Measurements from ENCODE around the gene FGA. TPM values are rescaled to one million over a fixed set of nuclear protein-coding genes. Genes with fewer than 3 reads are reported as not detected.

Gene FGA
- total RNA-seq, 1 experiment from 2014 or later: 3.9 TPM

DNA sequence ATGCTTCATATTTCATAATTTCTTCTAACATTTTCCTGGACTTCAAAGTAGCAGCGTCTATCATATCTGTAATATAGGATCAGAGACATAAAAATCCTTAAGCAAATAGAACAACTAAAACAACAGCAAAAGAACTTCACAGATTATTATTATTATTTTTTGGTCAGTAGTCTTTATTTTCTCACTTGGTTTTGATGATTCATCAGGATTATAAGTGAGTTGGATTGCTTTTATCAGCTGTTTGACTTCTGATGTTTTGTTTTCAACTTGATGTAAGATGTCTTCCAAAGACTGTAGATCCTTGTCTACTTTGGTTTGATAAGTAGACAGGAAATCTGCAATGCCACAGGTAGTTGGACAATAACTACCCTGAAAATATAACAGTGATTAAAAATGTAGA lies 21.3 kb upstream of the FGA start:
- Histone ChIP-seq H2AFZ (ENCODE audit: low read depth, low read length, poor library complexity, severe bottlenecking) (no peak overlapping the region), H3K27ac (ENCODE audit: low read depth, low read length) (no peak overlapping the region), H4K20me1 (ENCODE audit: insufficient read depth) (no peaks in the 10 kb centered on the region), H3K9me3 (ENCODE audit: control insufficient read depth in 1 of 2, insufficient read depth in 1 of 2, low read depth in 1 of 2, low read length in 2 of 2) (no peaks in the 10 kb centered on the region), H3K79me2 (ENCODE audit: insufficient read depth, low read length) (no peaks in the 10 kb centered on the region), H3K4me3 (replicated peaks in 1 of 2; ENCODE audit: low read depth in 1 of 2, low read length in 2 of 2) (no peak overlapping the region), H3K4me2 (ENCODE audit: low read length) (no peak overlapping the region), H3K9ac (ENCODE audit: low read length) (no peak overlapping the region), H3K36me3 (ENCODE audit: control insufficient read depth in 1 of 2, insufficient read depth in 2 of 2, low read length in 2 of 2) (no peaks in the 10 kb centered on the region), H3K27me3 (ENCODE audit: insufficient read depth, low read length) (no peaks in the 10 kb centered on the region), H3K4me1 (ENCODE audit: control insufficient read depth in 1 of 2, insufficient read depth in 2 of 2, low read length in 2 of 2) (no peaks in the 10 kb centered on the region), H3K9me2 (ENCODE audit: insufficient read depth) (no peaks in the 10 kb centered on the region)
- no peak for TF ChIP-seq TCF7L2 (IDR thresholded peaks at IDR 0.05; ENCODE audit: borderline replicate concordance, extremely low read depth, insufficient read depth, insufficient read length)
- no peak for TF ChIP-seq FOSL1 (IDR thresholded peaks at IDR 0.05; ENCODE audit: low read depth)
- TF ChIP-seq ELF1 (IDR thresholded peaks at IDR 0.05; ENCODE audit: borderline replicate concordance, low read depth): no peak
- TF ChIP-seq, protein P1, sequence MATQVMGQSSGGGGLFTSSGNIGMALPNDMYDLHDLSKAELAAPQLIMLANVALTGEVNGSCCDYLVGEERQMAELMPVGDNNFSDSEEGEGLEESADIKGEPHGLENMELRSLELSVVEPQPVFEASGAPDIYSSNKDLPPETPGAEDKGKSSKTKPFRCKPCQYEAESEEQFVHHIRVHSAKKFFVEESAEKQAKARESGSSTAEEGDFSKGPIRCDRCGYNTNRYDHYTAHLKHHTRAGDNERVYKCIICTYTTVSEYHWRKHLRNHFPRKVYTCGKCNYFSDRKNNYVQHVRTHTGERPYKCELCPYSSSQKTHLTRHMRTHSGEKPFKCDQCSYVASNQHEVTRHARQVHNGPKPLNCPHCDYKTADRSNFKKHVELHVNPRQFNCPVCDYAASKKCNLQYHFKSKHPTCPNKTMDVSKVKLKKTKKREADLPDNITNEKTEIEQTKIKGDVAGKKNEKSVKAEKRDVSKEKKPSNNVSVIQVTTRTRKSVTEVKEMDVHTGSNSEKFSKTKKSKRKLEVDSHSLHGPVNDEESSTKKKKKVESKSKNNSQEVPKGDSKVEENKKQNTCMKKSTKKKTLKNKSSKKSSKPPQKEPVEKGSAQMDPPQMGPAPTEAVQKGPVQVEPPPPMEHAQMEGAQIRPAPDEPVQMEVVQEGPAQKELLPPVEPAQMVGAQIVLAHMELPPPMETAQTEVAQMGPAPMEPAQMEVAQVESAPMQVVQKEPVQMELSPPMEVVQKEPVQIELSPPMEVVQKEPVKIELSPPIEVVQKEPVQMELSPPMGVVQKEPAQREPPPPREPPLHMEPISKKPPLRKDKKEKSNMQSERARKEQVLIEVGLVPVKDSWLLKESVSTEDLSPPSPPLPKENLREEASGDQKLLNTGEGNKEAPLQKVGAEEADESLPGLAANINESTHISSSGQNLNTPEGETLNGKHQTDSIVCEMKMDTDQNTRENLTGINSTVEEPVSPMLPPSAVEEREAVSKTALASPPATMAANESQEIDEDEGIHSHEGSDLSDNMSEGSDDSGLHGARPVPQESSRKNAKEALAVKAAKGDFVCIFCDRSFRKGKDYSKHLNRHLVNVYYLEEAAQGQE (IDR thresholded peaks at IDR 0.05; ENCODE audit: low read depth): no peak
- TF ChIP-seq, protein P2, sequence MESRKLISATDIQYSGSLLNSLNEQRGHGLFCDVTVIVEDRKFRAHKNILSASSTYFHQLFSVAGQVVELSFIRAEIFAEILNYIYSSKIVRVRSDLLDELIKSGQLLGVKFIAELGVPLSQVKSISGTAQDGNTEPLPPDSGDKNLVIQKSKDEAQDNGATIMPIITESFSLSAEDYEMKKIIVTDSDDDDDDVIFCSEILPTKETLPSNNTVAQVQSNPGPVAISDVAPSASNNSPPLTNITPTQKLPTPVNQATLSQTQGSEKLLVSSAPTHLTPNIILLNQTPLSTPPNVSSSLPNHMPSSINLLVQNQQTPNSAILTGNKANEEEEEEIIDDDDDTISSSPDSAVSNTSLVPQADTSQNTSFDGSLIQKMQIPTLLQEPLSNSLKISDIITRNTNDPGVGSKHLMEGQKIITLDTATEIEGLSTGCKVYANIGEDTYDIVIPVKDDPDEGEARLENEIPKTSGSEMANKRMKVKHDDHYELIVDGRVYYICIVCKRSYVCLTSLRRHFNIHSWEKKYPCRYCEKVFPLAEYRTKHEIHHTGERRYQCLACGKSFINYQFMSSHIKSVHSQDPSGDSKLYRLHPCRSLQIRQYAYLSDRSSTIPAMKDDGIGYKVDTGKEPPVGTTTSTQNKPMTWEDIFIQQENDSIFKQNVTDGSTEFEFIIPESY (IDR thresholded peaks at IDR 0.05; ENCODE audit: extremely low read depth, insufficient replicate concordance, low read length): no peak
- intact Hi-C loops (cut with micrococcal nuclease): loop anchor here (10.0 kb wide), 1 partner anchor 837 kb away; no protein-coding TSS in a partner anchor
- CTCF ChIA-PET: interaction anchor here (1.2 kb wide), 1 partner anchor 53 kb away, joined by 4 read pairs; no protein-coding TSS in a partner anchor
- DNase-seq (ENCODE audit: low read depth, low spot score): no peak
- RAD21 ChIA-PET (ENCODE audit: low non-redundant PET in 1 of 2, low total read pairs in 2 of 2, uncharacterized antibody in 2 of 2, unreplicated experiment in 2 of 2): interaction anchor here in 1 of 2 experiments (0.5 kb wide), 1 partner anchor 67 kb away, joined by 3 read pairs; no protein-coding TSS in a partner anchor
- ATAC-seq: no peak
- no TSS peak for BruUV-seq (replicated peaks)
- POLR2A ChIA-PET: no interaction called here
